H9 (cell line): ENCODE measurements around the gene PARVB. TPM values are rescaled to one million over a fixed set of nuclear protein-coding genes. Genes with fewer than 3 reads are reported as not detected.

ENCODE experiments used
- DNase-seq: peaks from one replicate; pipeline ENCODE4 v3.0.0-alpha.2; 2017
- H2AFZ ChIP-seq: one replicate; pipeline ENCODE4 v1.6.1; 2013; ENCODE audit warnings: mild to moderate bottlenecking, low read length, control low read depth, moderate library complexity
- H2AK5ac ChIP-seq: 2 replicates; pipeline ENCODE4 v1.6.1; 2013; ENCODE audit warnings: low read length, control low read depth, mixed read lengths; ENCODE audit not compliant: insufficient read length
- H2BK120ac ChIP-seq: one replicate; pipeline ENCODE4 v1.6.1; 2013; ENCODE audit warnings: low read depth, mild to moderate bottlenecking, low read length, control low read depth, inconsistent platforms; ENCODE audit not compliant: poor library complexity, severe bottlenecking
- H2BK12ac ChIP-seq: 2 replicates; pipeline ENCODE4 v1.6.1; 2013; ENCODE audit warnings: low read length, control low read depth, mixed read lengths, low read depth; ENCODE audit not compliant: insufficient read length
- H2BK15ac ChIP-seq: 2 replicates; pipeline ENCODE4 v1.6.1; 2013; ENCODE audit warnings: low read depth, low read length, control low read depth
- H2BK20ac ChIP-seq: one replicate; pipeline ENCODE4 v1.6.1; 2013; ENCODE audit warnings: low read depth, mild to moderate bottlenecking, low read length, control low read depth, inconsistent platforms; ENCODE audit not compliant: poor library complexity, severe bottlenecking
- H2BK5ac ChIP-seq: 2 replicates; pipeline ENCODE4 v1.6.1; 2013; ENCODE audit warnings: low read length, control low read depth, mixed read lengths; ENCODE audit not compliant: insufficient read length
- H3K14ac ChIP-seq: 2 replicates; pipeline ENCODE4 v1.6.1; 2013; ENCODE audit warnings: low read length, control low read depth; ENCODE audit not compliant: insufficient read depth
- H3K18ac ChIP-seq: 2 replicates; pipeline ENCODE4 v1.6.1; 2013; ENCODE audit warnings: low read depth, mild to moderate bottlenecking, mixed read lengths, low read length, control low read depth; ENCODE audit not compliant: insufficient read length
- H3K23ac ChIP-seq: 2 replicates; pipeline ENCODE4 v1.6.1; 2013; ENCODE audit warnings: low read length, control low read depth, mixed read lengths, low read depth; ENCODE audit not compliant: insufficient read length
- H3K23me2 ChIP-seq: 2 replicates; pipeline ENCODE4 v1.6.1; 2013; ENCODE audit warnings: low read depth, mild to moderate bottlenecking, mixed read lengths, low read length, control low read depth; ENCODE audit not compliant: insufficient read length, poor library complexity, severe bottlenecking
- H3K27ac ChIP-seq: 2 replicates; pipeline ENCODE4 v1.5.1; 2013; ENCODE audit warnings: low read length, control low read depth, mixed read lengths, low read depth; ENCODE audit not compliant: insufficient read length
- H3K27me3 ChIP-seq: 2 replicates; pipeline ENCODE4 v1.6.1; 2013; ENCODE audit warnings: low read length, control low read depth, inconsistent platforms; ENCODE audit not compliant: insufficient read depth
- H3K4ac ChIP-seq: 2 replicates; pipeline ENCODE4 v1.6.1; 2013; ENCODE audit warnings: low read depth, mild to moderate bottlenecking, control low read depth, inconsistent platforms, low read length, moderate library complexity
- H3K4me1 ChIP-seq: 2 replicates; pipeline ENCODE4 v1.6.1; 2013; ENCODE audit warnings: low read length, control low read depth, inconsistent platforms; ENCODE audit not compliant: insufficient read depth
- H3K4me2 ChIP-seq: 2 replicates; pipeline ENCODE4 v1.6.1; 2013; ENCODE audit warnings: low read length, control low read depth, mixed read lengths; ENCODE audit not compliant: insufficient read length, insufficient read depth
- H3K56ac ChIP-seq: 2 replicates; pipeline ENCODE4 v1.6.1; 2013; ENCODE audit warnings: low read depth, mild to moderate bottlenecking, mixed read lengths, low read length, control low read depth; ENCODE audit not compliant: insufficient read length
- H3K79me1 ChIP-seq: 2 replicates; pipeline ENCODE4 v1.6.1; 2013; ENCODE audit warnings: low read depth, mild to moderate bottlenecking, moderate library complexity, low read length, control low read depth, inconsistent platforms; ENCODE audit not compliant: insufficient read depth, poor library complexity, severe bottlenecking
- H3K79me2 ChIP-seq: 2 replicates; pipeline ENCODE4 v1.6.1; 2013; ENCODE audit warnings: low read length, control low read depth, inconsistent platforms; ENCODE audit not compliant: insufficient read depth
- H3K9ac ChIP-seq: 2 replicates; pipeline ENCODE4 v1.6.1; 2013; ENCODE audit warnings: low read length, control low read depth, mixed read lengths; ENCODE audit not compliant: insufficient read length; ENCODE audit errors: extremely low read depth
- H3K9me3 ChIP-seq: one replicate; pipeline ENCODE4 v1.6.1; 2013; ENCODE audit warnings: low read depth, low read length, inconsistent platforms; ENCODE audit not compliant: control insufficient read depth
- H3T11ph ChIP-seq: one replicate; pipeline ENCODE4 v1.6.1; 2013; ENCODE audit warnings: mild to moderate bottlenecking, low read length, control low read depth, inconsistent platforms
- H4K20me1 ChIP-seq: one replicate; pipeline ENCODE4 v1.6.1; 2013; ENCODE audit not compliant: control insufficient read depth, insufficient read length, insufficient read depth
- H4K5ac ChIP-seq: 2 replicates; pipeline ENCODE4 v1.6.1; 2013; ENCODE audit warnings: low read depth, mild to moderate bottlenecking, mixed read lengths, low read length, control low read depth; ENCODE audit not compliant: insufficient read length
- H4K8ac ChIP-seq: replicated peaks from 2 replicates; pipeline ENCODE4 v1.6.1; 2013; ENCODE audit warnings: low read length, control low read depth, mixed read lengths, low read depth; ENCODE audit not compliant: insufficient read length
- H4K91ac ChIP-seq: 2 replicates; pipeline ENCODE4 v1.6.1; 2013; ENCODE audit warnings: low read depth, mild to moderate bottlenecking, moderate library complexity, mixed read lengths, low read length, control low read depth; ENCODE audit not compliant: insufficient read length
- H3K27ac Mint-ChIP-seq, 3 experiments: 2 replicates in 2 of 3; 3 replicates in 1 of 3; pipeline ENCODE4 v1.8.0; 2020 to 2021; ENCODE audit warnings: mixed read lengths in 3 of 3, mild to moderate bottlenecking in 1 of 3, moderate library complexity in 1 of 3
- H3K27me3 Mint-ChIP-seq: 2 replicates; pipeline ENCODE4 v1.8.0; 2021; ENCODE audit warnings: low read depth, mild to moderate bottlenecking, moderate library complexity, mixed read lengths
- H3K36me3 Mint-ChIP-seq, 3 experiments: 2 replicates in 2 of 3; 3 replicates in 1 of 3; pipeline ENCODE4 v1.8.0; 2020 to 2021; ENCODE audit warnings: low read depth in 3 of 3, mixed read lengths in 3 of 3; ENCODE audit not compliant: insufficient read depth in 1 of 3
- H3K4me1 Mint-ChIP-seq, 2 experiments: 2 replicates each; pipeline ENCODE4 v1.8.0; 2020; ENCODE audit warnings: mixed read lengths in 2 of 2
- H3K4me3 Mint-ChIP-seq, 2 experiments: 2 replicates in 1 of 2; 3 replicates in 1 of 2; pipeline ENCODE4 v1.8.0; 2020 to 2021; ENCODE audit warnings: mild to moderate bottlenecking in 2 of 2, mixed read lengths in 2 of 2, moderate library complexity in 1 of 2
- H3K9me3 Mint-ChIP-seq, 2 experiments: 2 replicates in 1 of 2; 3 replicates in 1 of 2; pipeline ENCODE4 v1.8.0; 2020; ENCODE audit warnings: mild to moderate bottlenecking in 2 of 2, mixed read lengths in 2 of 2, moderate library complexity in 1 of 2
- WGBS: extraction: QIAGEN DNeasy Blood & Tissue Kit; methylation state at CpG from one replicate; pipeline ENCODE4 v1.1.7; 2013; ENCODE audit warnings: missing lambda C conversion rate, low lambda C conversion rate, mixed read lengths; ENCODE audit not compliant: insufficient read length; ENCODE audit errors: extremely low coverage; 5-methylcytosine and 5-hydroxymethylcytosine counted together
- total RNA-seq: library from RNA; stranded (reverse); gene quantifications from 2 replicates; pipeline ENCODE4 v1.2.1, GENCODE V29; 2021
- TF ChIP-seq, protein P1 (sequence below): fragments of 200-600 bp; sonication (generic); conservative IDR thresholded peaks from 3 replicates; pipeline ENCODE4 v1.8.0; 2021; ENCODE audit warnings: antibody characterized with exemption, mild to moderate bottlenecking

The PARVB gene
- total RNA-seq, 1 experiment from 2014 or later = 15.6 TPM

DNA sequence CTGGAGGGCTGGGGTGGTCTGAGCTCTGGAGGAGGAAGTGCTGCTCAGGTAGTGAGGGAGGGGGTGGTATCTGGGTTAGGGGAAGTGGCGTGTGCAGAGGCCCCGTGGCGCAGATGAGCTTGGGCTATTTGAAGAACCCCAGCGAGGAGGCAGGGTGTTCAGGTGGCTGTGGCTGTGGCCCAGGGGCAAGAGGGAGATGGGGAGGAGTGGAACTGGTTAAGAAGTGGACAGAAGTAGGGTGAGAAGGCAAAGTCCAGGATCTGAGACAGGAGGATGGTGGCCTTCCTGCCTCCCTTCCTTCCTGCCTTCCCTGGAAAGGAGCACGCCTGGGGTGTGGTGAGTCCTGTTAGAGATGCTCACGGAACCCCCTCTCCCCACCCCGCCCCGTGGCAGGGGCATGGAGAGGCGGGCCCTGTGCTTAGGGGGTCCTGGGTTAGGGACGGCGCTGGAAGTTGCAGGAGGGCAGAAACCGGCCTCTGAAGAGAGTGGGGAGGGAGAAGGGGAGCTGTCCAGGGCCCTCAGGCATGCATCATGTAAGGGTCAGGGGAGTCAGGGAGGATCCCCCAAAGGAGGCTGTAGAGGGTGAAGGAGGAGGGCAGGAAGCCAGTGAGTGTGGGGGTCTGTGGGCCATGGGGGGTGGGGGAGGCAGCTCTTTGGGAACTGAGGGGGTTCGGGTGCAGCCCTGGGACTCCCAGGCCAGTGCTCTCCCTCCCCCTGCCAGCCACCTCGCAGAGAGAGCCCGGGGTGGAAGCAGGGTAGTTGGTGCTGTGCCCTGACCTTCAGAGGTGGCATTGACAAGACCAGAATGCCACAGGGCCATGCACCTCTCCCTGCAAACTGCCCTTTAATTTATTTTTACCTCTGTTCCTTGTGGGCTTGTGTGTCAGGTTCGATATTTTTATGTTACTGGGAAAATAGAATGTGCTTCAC, 92.9 kb downstream of the PARVB start:
- H3K9ac ChIP-seq = no peak overlapping the region
- H3K4ac ChIP-seq = no peak overlapping the region
- no peaks in the 10 kb centered on the region for H3K4me1 ChIP-seq
- H3K79me1 ChIP-seq = no peaks in the 10 kb centered on the region
- H3T11ph ChIP-seq = no peak overlapping the region
- no peaks in the 10 kb centered on the region for H3K9me3 ChIP-seq
- H2BK120ac ChIP-seq = no peak overlapping the region
- no peak overlapping the region for H4K8ac ChIP-seq
- H3K4me3 Mint-ChIP-seq = no peak overlapping the region
- no peak overlapping the region for H4K5ac ChIP-seq
- no peaks in the 10 kb centered on the region for H4K20me1 ChIP-seq
- no peak overlapping the region for H3K14ac ChIP-seq
- H2AK5ac ChIP-seq = no peak overlapping the region
- no peak for DNase-seq
- no peaks in the 10 kb centered on the region for H3K23me2 ChIP-seq
- no peak overlapping the region for H3K4me2 ChIP-seq
- H3K27me3 ChIP-seq = no peaks in the 10 kb centered on the region
- H2BK12ac ChIP-seq = no peak overlapping the region
- TF ChIP-seq, protein P1, sequence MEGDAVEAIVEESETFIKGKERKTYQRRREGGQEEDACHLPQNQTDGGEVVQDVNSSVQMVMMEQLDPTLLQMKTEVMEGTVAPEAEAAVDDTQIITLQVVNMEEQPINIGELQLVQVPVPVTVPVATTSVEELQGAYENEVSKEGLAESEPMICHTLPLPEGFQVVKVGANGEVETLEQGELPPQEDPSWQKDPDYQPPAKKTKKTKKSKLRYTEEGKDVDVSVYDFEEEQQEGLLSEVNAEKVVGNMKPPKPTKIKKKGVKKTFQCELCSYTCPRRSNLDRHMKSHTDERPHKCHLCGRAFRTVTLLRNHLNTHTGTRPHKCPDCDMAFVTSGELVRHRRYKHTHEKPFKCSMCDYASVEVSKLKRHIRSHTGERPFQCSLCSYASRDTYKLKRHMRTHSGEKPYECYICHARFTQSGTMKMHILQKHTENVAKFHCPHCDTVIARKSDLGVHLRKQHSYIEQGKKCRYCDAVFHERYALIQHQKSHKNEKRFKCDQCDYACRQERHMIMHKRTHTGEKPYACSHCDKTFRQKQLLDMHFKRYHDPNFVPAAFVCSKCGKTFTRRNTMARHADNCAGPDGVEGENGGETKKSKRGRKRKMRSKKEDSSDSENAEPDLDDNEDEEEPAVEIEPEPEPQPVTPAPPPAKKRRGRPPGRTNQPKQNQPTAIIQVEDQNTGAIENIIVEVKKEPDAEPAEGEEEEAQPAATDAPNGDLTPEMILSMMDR = no peak
- H4K91ac ChIP-seq = no peak overlapping the region
- no peak overlapping the region for H2BK5ac ChIP-seq
- H3K27ac Mint-ChIP-seq = peak overlapping the region in 2 of 3 experiments; percentile 57 to 94; a peak in 2 of 7 replicates
- no peak overlapping the region for H2AFZ ChIP-seq
- WGBS = no CpG with 5 or more reads among the region's 16 CpGs
- no peak overlapping the region for H2BK15ac ChIP-seq
- no peak overlapping the region for H3K18ac ChIP-seq
- H3K27ac ChIP-seq = no peak overlapping the region
- H3K56ac ChIP-seq = no peak overlapping the region
- H3K79me2 ChIP-seq = no peaks in the 10 kb centered on the region
- H3K27me3 Mint-ChIP-seq = peaks cover 1% of the 10 kb centered on the region; the same call in 1 of the 2 replicates
- H3K4me1 Mint-ChIP-seq = peaks cover 11 to 15% of the 10 kb centered on the region in 2 experiments
- H3K9me3 Mint-ChIP-seq = peaks cover 0 to 3% of the 10 kb centered on the region in 2 experiments; a peak in 1 of 5 replicates
- H3K23ac ChIP-seq = no peak overlapping the region
- H3K36me3 Mint-ChIP-seq = peaks cover 0 to 6% (median 0%) of the 10 kb centered on the region in 3 experiments; a peak in 1 of 7 replicates
- H2BK20ac ChIP-seq = no peak overlapping the region
